ENCODE data around the gene OGFOD1. TPM values are rescaled to one million over a fixed set of nuclear protein-coding genes. Genes with fewer than 3 reads are reported as not detected.
A peak's percentile ranks its signal among the peaks of the same experiment; 100 is the strongest.

The OGFOD1 gene
- polyA plus RNA-seq, 1 donor, result 37.6 TPM

DNA sequence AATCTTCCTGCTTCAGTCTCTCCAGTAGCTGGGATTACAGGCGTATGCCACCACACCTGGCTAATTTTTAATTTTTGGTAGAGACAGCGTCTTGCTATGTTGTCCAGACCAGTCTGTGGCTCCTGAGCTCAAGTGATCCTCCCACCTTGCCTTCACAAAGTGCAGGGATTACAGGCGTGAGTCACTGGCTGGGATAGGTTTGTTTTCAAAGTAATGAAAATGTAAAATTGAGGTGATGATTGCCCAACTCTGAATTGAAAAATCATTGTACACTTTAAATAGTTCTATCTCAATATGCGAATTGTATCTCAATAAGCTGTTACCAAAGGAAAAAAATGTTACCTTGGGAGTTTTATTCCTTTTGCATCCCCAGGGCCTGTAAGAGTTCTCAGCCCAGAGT lies 24.8 kb upstream of the OGFOD1 start:
- no peaks in the 10 kb centered on the region for H3K27me3 ChIP-seq (ENCODE audit: control insufficient read depth, insufficient read depth, low read length)
- H3K4me3 ChIP-seq (ENCODE audit: low read length), result no peak overlapping the region
- H3K9me3 ChIP-seq (ENCODE audit: control insufficient read depth, low read depth, low read length), result no peaks in the 10 kb centered on the region
- H3K4me1 ChIP-seq (ENCODE audit: control insufficient read depth, insufficient read depth, low read length), result peaks cover 3% of the 10 kb centered on the region
- no peak overlapping the region for H3K27ac ChIP-seq (ENCODE audit: low read length)
- WGBS (ENCODE audit: insufficient coverage, low lambda C conversion rate), result 100% methylated on average over 1 of the region's 4 CpGs
- peaks cover 12% of the 10 kb centered on the region for H3K36me3 ChIP-seq (ENCODE audit: control insufficient read depth, insufficient read depth, low read length)
- DNase-seq, result peak in 1 of 2 donors; percentile 9

DNA sequence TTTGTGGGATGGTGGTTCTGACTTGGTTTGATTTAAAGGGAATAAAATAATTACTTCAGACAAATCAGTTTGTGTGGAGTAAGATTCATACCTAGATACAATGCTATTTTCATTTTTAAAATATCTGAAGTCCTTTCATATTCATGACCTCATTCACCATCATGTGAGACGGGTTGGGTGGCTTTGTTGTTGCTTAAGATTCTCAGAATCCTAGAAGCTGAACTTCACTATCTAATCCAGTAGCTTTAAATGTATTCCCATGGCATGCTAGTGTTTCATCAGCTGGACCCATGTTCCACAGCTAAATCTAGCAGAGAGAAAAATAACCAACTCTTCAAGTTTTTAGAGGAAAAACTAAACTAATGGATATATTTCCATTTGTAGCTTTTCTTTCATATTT lies 23.3 kb upstream of the OGFOD1 start:
- H3K36me3 ChIP-seq (ENCODE audit: control insufficient read depth, insufficient read depth, low read length), result peaks cover 18% of the 10 kb centered on the region
- no CpG with 5 or more reads among the region's 1 CpG for WGBS (ENCODE audit: insufficient coverage, low lambda C conversion rate)

DNA sequence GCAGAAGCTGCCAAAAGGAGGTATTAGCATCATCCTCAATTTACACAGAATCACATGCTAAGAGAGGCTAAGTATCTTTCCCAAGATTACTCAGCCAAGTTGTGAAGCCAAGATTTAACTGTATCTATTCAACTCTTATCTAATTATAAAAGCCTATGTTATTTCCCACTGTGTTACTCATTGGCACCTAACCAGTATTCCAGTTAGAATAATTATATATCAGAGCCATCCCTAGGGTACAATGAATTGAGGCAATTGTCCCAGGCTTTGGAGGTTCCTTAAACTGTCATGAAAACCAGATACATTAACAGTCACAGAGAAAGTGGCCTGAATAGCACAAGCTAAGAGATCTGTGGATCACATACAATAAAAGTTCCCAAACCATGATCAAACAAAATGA lies 15.1 kb upstream of the OGFOD1 start:
- no peak overlapping the region for H3K4me3 ChIP-seq (ENCODE audit: low read length)

More for the DNA sequence above, 23.3 kb upstream of the OGFOD1 start:
- Histone ChIP-seq H3K27ac (ENCODE audit: low read length) (no peak overlapping the region), H3K9me3 (ENCODE audit: control insufficient read depth, low read depth, low read length) (no peaks in the 10 kb centered on the region), H3K4me1 (ENCODE audit: control insufficient read depth, insufficient read depth, low read length) (peaks cover 2% of the 10 kb centered on the region), H3K27me3 (ENCODE audit: control insufficient read depth, insufficient read depth, low read length) (no peaks in the 10 kb centered on the region), H3K4me3 (ENCODE audit: low read length) (no peak overlapping the region)
- peak in 1 of 2 donors; percentile 44 for DNase-seq

DNA sequence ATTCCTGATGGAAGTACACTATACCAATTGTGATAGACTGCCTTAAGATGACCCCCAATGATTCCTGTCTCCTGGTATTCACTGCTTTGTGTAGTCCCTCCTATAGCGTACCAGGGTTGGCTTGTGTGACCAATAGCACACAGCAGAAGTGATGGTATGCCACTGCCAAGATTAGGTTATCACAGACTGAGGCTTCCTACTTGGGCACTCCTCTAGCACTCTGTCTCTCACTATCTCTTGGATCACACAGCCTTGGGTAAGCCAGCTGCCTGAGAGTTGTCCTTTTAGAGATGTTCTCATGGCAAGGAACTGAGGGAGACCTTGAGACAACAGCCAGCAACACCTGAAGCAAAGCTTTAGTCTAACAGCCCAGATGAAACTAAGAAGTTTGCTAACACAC lies 13.3 kb upstream of the OGFOD1 start:
- no peak for DNase-seq
- no peak overlapping the region for H3K4me3 ChIP-seq (ENCODE audit: low read length)
- peaks cover 52% of the 10 kb centered on the region for H3K36me3 ChIP-seq (ENCODE audit: control insufficient read depth, insufficient read depth, low read length)
- no peaks in the 10 kb centered on the region for H3K9me3 ChIP-seq (ENCODE audit: control insufficient read depth, low read depth, low read length)
- no CpG with 5 or more reads among the region's 1 CpG for WGBS (ENCODE audit: insufficient coverage, low lambda C conversion rate)
- H3K27ac ChIP-seq (ENCODE audit: low read length), result no peak overlapping the region
- no peaks in the 10 kb centered on the region for H3K27me3 ChIP-seq (ENCODE audit: control insufficient read depth, insufficient read depth, low read length)
- H3K4me1 ChIP-seq (ENCODE audit: control insufficient read depth, insufficient read depth, low read length), result no peaks in the 10 kb centered on the region

More for the DNA sequence above, 15.1 kb upstream of the OGFOD1 start:
- Histone ChIP-seq H3K27me3 (ENCODE audit: control insufficient read depth, insufficient read depth, low read length) (no peaks in the 10 kb centered on the region), H3K27ac (ENCODE audit: low read length) (no peak overlapping the region), H3K4me1 (ENCODE audit: control insufficient read depth, insufficient read depth, low read length) (no peaks in the 10 kb centered on the region), H3K36me3 (ENCODE audit: control insufficient read depth, insufficient read depth, low read length) (peaks cover 46% of the 10 kb centered on the region), H3K9me3 (ENCODE audit: control insufficient read depth, low read depth, low read length) (no peaks in the 10 kb centered on the region)
- no peak for DNase-seq

DNA sequence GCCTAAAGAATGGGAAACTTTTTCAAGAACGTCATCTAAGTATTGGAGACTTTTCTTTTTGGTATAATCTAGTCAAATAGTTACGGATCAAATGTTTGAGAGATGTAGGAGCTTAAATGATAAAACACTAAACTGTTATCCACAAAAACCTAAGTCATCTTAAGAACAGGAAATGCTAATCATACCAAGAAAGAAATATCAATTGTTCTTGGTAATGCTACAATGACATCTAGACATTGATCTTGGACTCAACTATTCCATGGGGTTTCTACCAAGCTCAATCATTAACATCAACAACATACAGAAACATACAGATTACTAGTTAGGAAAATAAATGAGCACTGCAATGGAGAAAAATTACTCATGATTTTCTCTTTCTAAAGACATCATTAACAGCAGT lies 4.1 kb upstream of the OGFOD1 start:
- peaks cover 32% of the 10 kb centered on the region for H3K36me3 ChIP-seq (ENCODE audit: control insufficient read depth, insufficient read depth, low read length)
- no peak overlapping the region for H3K4me3 ChIP-seq (ENCODE audit: low read length)
- H3K4me1 ChIP-seq (ENCODE audit: control insufficient read depth, insufficient read depth, low read length), result peaks cover 7% of the 10 kb centered on the region
- WGBS (ENCODE audit: insufficient coverage, low lambda C conversion rate), result 56% methylated on average over 2 of the region's 2 CpGs
- no peak for DNase-seq
- no peaks in the 10 kb centered on the region for H3K9me3 ChIP-seq (ENCODE audit: control insufficient read depth, low read depth, low read length)
- H3K27me3 ChIP-seq (ENCODE audit: control insufficient read depth, insufficient read depth, low read length), result no peaks in the 10 kb centered on the region
- H3K27ac ChIP-seq (ENCODE audit: low read length), result peak overlapping the region; percentile 13

DNA sequence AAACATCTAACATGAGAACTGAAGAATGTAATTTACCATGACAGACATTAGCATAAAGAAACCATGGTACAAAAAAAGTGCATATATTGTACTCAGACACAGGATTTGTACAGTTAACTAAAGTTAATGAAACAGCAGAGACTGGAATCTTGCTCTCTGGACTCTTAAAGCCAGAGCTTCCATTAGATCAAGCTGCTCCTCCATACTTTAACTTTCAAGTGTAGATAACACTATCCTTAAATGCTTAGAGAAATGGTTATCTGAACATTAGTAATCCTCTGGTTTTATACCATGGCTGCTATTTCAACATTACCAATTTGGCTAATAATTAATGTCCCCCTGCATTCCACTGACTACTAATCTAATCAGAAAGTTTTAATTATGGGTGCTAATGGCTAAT lies 3.3 kb upstream of the OGFOD1 start:
- H3K9me3 ChIP-seq (ENCODE audit: control insufficient read depth, low read depth, low read length), result no peaks in the 10 kb centered on the region
- peak in 1 of 2 donors; percentile 47 for DNase-seq
- no peaks in the 10 kb centered on the region for H3K27me3 ChIP-seq (ENCODE audit: control insufficient read depth, insufficient read depth, low read length)
- peaks cover 27% of the 10 kb centered on the region for H3K36me3 ChIP-seq (ENCODE audit: control insufficient read depth, insufficient read depth, low read length)
- H3K4me3 ChIP-seq (ENCODE audit: low read length), result no peak overlapping the region
- peaks cover 7% of the 10 kb centered on the region for H3K4me1 ChIP-seq (ENCODE audit: control insufficient read depth, insufficient read depth, low read length)
- peak overlapping the region; percentile 23 for H3K27ac ChIP-seq (ENCODE audit: low read length)

DNA sequence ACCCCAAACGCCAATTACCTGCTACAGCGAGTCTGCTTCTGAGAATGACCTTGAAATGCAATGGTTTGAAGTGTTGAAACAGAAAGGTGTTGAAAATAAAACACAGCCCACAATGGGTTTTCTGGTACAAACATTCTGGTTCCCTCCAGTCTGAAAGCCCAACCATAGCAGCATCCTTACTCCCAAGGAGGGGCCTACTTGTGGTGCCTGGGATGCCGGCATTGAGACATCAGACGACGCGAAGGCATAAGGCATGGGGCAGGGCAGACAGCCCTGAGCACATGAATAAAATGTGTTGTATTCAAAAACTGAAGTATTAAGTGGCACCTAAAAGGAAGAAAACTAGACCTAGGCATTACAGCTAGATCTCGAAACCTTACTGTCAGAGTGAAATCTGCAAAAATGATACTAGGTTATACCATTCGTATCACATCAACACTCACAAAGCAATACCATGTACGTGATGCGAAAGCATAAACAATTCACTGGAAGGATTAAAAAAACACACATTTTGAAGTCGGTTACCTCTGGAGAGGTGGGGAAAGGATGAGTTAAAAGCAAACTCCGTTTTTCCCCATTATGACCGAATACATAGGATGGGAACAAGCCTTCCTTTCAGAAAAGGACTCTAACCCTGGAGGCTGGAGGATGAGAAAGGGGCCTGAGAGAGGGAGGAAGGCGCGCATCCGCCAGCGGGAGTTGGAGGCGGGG lies 924 bp upstream of the OGFOD1 start:
- 20% methylated on average over 1 of the region's 18 CpGs for WGBS (ENCODE audit: insufficient coverage, low lambda C conversion rate)
- Histone ChIP-seq H3K36me3 (ENCODE audit: control insufficient read depth, insufficient read depth, low read length) (peaks cover 20% of the 10 kb centered on the region), H3K27me3 (ENCODE audit: control insufficient read depth, insufficient read depth, low read length) (no peaks in the 10 kb centered on the region), H3K4me3 (ENCODE audit: low read length) (peak overlapping the region; percentile 86), H3K27ac (ENCODE audit: low read length) (peak overlapping the region; percentile 71), H3K9me3 (ENCODE audit: control insufficient read depth, low read depth, low read length) (no peaks in the 10 kb centered on the region), H3K4me1 (ENCODE audit: control insufficient read depth, insufficient read depth, low read length) (peaks cover 7% of the 10 kb centered on the region)
- peak; percentile 5 to 35 for DNase-seq

DNA sequence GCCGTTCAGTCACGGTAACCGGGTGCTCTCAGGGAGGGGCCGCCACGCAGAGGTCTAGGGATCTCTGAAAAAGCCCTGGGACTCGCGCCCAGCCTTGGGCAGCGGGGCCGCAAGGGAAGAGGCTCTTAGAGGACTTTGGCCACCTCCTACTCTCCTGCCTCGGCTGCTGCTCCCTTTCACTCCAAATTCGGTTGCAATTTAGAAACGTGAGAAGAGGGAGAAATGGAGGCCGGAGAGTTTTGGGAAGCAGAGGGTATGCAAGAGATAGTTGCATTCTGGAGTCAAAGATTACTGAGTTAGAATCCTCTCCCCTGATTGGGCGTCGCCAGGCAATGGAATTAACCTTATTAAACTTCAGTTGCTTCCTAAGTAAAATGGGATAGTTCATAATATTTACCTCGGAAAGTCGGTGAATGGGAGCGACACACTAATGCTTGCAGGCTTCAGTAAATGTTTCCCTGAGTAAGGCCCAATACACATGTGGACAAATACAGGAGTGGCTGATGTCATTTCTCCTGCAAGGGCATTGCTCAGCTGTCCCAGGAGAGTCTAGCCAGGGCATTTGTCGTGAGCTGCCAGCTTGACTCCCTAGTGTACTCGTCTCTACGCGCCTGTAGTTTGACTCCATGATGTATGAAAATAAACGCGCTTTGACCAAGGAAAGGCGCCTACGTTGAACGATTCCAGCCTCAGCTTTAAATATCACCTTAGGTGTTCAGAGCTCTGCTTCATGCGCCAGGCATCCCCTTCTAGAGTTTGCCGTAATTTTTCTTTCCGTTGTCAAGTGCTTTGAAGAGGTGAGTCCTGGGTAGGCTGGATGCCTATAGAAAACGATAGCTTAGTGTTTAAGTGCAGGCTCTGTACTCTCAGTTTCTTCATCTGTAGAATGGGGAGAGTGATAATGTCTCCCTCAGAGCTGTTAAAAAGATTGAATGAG lies 667 bp downstream of the OGFOD1 start:
- Histone ChIP-seq H3K4me1 (ENCODE audit: control insufficient read depth, insufficient read depth, low read length) (peaks cover 7% of the 10 kb centered on the region), H3K4me3 (ENCODE audit: low read length) (peak overlapping the region; percentile 86), H3K36me3 (ENCODE audit: control insufficient read depth, insufficient read depth, low read length) (peaks cover 22% of the 10 kb centered on the region), H3K27ac (ENCODE audit: low read length) (peak overlapping the region; percentile 92), H3K9me3 (ENCODE audit: control insufficient read depth, low read depth, low read length) (no peaks in the 10 kb centered on the region), H3K27me3 (ENCODE audit: control insufficient read depth, insufficient read depth, low read length) (no peaks in the 10 kb centered on the region)
- peak; percentile 33 to 71 for DNase-seq
- no CpG with 5 or more reads among the region's 31 CpGs for WGBS (ENCODE audit: insufficient coverage, low lambda C conversion rate)

DNA sequence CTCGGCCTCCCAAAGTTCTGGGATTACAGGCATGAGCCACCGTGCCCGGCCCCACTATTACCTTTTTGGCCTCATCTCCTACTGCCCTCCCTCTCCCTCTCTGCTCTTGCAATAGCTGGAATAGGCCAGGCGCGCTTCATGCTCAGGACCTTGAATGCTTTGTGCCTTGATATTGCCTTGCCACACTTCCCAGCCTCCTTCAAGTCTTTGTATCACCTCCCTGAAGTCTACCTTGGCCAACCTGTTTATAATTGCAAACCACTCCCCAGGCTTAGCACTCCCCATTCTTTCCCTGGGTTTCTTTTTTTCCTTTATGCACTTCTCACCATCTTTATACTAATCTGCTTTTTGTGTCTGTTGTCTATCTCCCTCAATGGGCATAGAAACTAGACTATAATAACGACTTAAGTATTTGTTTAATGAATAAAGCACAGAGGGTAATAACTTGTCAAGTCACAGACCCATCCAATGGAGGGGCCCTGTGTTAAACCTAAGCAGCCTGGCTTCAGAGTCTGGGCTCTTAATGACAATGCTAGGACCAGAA lies 6.6 kb downstream of the OGFOD1 start:
- no peak for DNase-seq
- Histone ChIP-seq H3K27me3 (ENCODE audit: control insufficient read depth, insufficient read depth, low read length) (no peaks in the 10 kb centered on the region), H3K27ac (ENCODE audit: low read length) (no peak overlapping the region), H3K4me3 (ENCODE audit: low read length) (no peak overlapping the region), H3K9me3 (ENCODE audit: control insufficient read depth, low read depth, low read length) (no peaks in the 10 kb centered on the region), H3K4me1 (ENCODE audit: control insufficient read depth, insufficient read depth, low read length) (no peaks in the 10 kb centered on the region), H3K36me3 (ENCODE audit: control insufficient read depth, insufficient read depth, low read length) (peaks cover 45% of the 10 kb centered on the region)
- WGBS (ENCODE audit: insufficient coverage, low lambda C conversion rate), result 100% methylated on average over 2 of the region's 6 CpGs

DNA sequence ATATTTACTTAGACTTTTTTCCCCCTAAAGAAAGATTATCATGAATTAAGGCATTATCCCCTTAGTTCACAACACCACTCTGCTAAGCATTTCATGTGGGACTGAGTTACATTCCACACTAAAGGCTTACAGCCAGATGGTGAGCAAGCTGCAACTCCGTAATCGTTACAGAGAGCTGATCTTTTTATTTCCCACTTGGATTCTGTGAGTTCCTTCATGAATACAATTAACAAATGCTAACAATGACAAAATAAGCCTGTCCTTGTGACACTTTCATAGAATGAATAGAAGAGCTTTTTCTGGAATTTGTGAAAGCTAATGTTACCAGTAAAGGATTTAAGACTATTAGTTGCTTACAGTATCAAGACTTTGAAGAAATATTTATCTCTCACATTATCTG lies 8.7 kb downstream of the OGFOD1 start:
- Histone ChIP-seq H3K27me3 (ENCODE audit: control insufficient read depth, insufficient read depth, low read length) (no peaks in the 10 kb centered on the region), H3K36me3 (ENCODE audit: control insufficient read depth, insufficient read depth, low read length) (peaks cover 45% of the 10 kb centered on the region), H3K4me1 (ENCODE audit: control insufficient read depth, insufficient read depth, low read length) (no peaks in the 10 kb centered on the region), H3K9me3 (ENCODE audit: control insufficient read depth, low read depth, low read length) (no peaks in the 10 kb centered on the region), H3K4me3 (ENCODE audit: low read length) (no peak overlapping the region), H3K27ac (ENCODE audit: low read length) (no peak overlapping the region)
- WGBS (ENCODE audit: insufficient coverage, low lambda C conversion rate), result no CpG with 5 or more reads among the region's 2 CpGs
- DNase-seq, result no peak

All from large intestine (tissue), 3 donors.